Cardiac muscle cell (in vitro differentiated cells and primary cell): ENCODE measurements around the gene PIK3IP1. TPM values are rescaled to one million over a fixed set of nuclear protein-coding genes. Genes with fewer than 3 reads are reported as not detected.

Experiments used
- DNase-seq, 2 donors: peaks; one replicate each; pipeline versions ENCODE4 v3.0.0 to v3.0.0-alpha.2; 2010 to 2017; ENCODE audit warnings: low read depth in 1 of 2, low spot score in 1 of 2
- H3K27ac ChIP-seq: fragments of 200-600 bp; sonication (generic); 2 replicates; pipeline ENCODE4 v1.5.1; 2016
- H3K27me3 ChIP-seq: fragments of 200-600 bp; sonication (generic); 2 replicates; pipeline ENCODE4 v1.6.0; 2016; ENCODE audit warnings: control low read depth
- H3K36me3 ChIP-seq: fragments of 200-600 bp; sonication (generic); 2 replicates; pipeline ENCODE4 v1.5.1; 2016; ENCODE audit warnings: control low read depth
- H3K4me1 ChIP-seq: fragments of 200-600 bp; sonication (generic); 2 replicates; pipeline ENCODE4 v1.8.1; 2017; ENCODE audit warnings: low read depth, mild to moderate bottlenecking, mixed run types
- H3K4me3 ChIP-seq: fragments of 200-600 bp; sonication (generic); 2 replicates; pipeline ENCODE4 v1.5.1; 2016; ENCODE audit warnings: mild to moderate bottlenecking
- H3K9me3 ChIP-seq: fragments of 200-600 bp; sonication (generic); 2 replicates; pipeline ENCODE4 v1.5.1; 2017; ENCODE audit warnings: low read depth, mild to moderate bottlenecking, control low read depth
- CTCF ChIP-seq: IDR thresholded peaks from 2 replicates; pipeline ENCODE4 v1.5.1; 2012; ENCODE audit warnings: low read depth, mild to moderate bottlenecking, low read length
- polyA plus RNA-seq: library from polyadenylated mRNA; unstranded; fragments of >200 nt; fragmentation: Nextera tagmentation; extraction: Ambion mirVana; gene quantifications from 2 replicates; pipeline ENCODE4 v1.2.1, GENCODE V29; 2016
- total RNA-seq: library from RNA; depleted of rRNA; stranded (reverse); fragments of >200 nt; gene quantifications from 2 replicates; pipeline ENCODE4 v1.2.3, GENCODE V29; 2016

Gene PIK3IP1
- total and polyA plus RNA-seq, 2 experiments from 2014 or later, result 7.2 to 12.0 TPM

GRCh38 chr22:31279821-31280505, 12.3 kb downstream of the PIK3IP1 start:
- no peak for DNase-seq
- no peak overlapping the region for H3K27ac ChIP-seq
- H3K4me1 ChIP-seq, result peaks cover 4% of the 10 kb centered on the region
- TF ChIP-seq CTCF, result no peak
- H3K4me3 ChIP-seq, result no peak overlapping the region
- peaks cover 12% of the 10 kb centered on the region for H3K36me3 ChIP-seq
- H3K27me3 ChIP-seq, result no peaks in the 10 kb centered on the region
- H3K9me3 ChIP-seq, result no peaks in the 10 kb centered on the region

GRCh38 chr22:31279327-31279669, 13.0 kb downstream of the PIK3IP1 start:
- no peak for DNase-seq
- TF ChIP-seq CTCF, result no peak
- H3K36me3 ChIP-seq, result peaks cover 19% of the 10 kb centered on the region

GRCh38 chr22:31278626-31279326, 13.5 kb downstream of the PIK3IP1 start:
- Histone ChIP-seq H3K4me1 (no peaks in the 10 kb centered on the region), H3K27me3 (no peaks in the 10 kb centered on the region), H3K27ac (no peak overlapping the region), H3K4me3 (no peak overlapping the region), H3K36me3 (peaks cover 21% of the 10 kb centered on the region), H3K9me3 (no peaks in the 10 kb centered on the region)
- TF ChIP-seq CTCF, result no peak
- DNase-seq, result no peak

More at GRCh38 chr22:31279327-31279669, 13.0 kb downstream of the PIK3IP1 start:
- Histone ChIP-seq H3K4me1 (no peaks in the 10 kb centered on the region), H3K9me3 (no peaks in the 10 kb centered on the region), H3K27me3 (no peaks in the 10 kb centered on the region), H3K4me3 (no peak overlapping the region), H3K27ac (no peak overlapping the region)

GRCh38 chr22:31278151-31278621, 14.1 kb downstream of the PIK3IP1 start:
- no peak for TF ChIP-seq CTCF
- Histone ChIP-seq H3K4me3 (no peak overlapping the region), H3K4me1 (no peaks in the 10 kb centered on the region), H3K36me3 (peaks cover 21% of the 10 kb centered on the region), H3K27me3 (no peaks in the 10 kb centered on the region), H3K27ac (peak overlapping the region; percentile 33), H3K9me3 (no peaks in the 10 kb centered on the region)
- no peak for DNase-seq

- H3K27me3 ChIP-seq, result no peaks in the 10 kb centered on the region
- H3K4me3 ChIP-seq, result no peak overlapping the region
- no peaks in the 10 kb centered on the region for H3K9me3 ChIP-seq
- no peak for TF ChIP-seq CTCF
- no peaks in the 10 kb centered on the region for H3K4me1 ChIP-seq
- H3K36me3 ChIP-seq, result peaks cover 21% of the 10 kb centered on the region
- DNase-seq, result no peak
- no peak overlapping the region for H3K27ac ChIP-seq
Observed at GRCh38 chr22:31277741-31278140, 14.5 kb downstream of the PIK3IP1 start.
